Activated CD4-positive, alpha-beta T cell treated with anti-CD3 and anti-CD28 coated beads, Interleukin-2, Interleukin-6, amounts not matched to agents 100 ng/mL and 50 ng/mL, durations not matched to agents 16 hours and 8 hours (primary cell): ENCODE measurements around the gene NHERF2.
"Not testable (repeated sequence)": the region's sequence is repeated elsewhere in the genome, so short reads cannot be mapped to it uniquely, and the experiment has no call there.

ENCODE experiments used
- DNase-seq: peaks from one replicate; pipeline ENCODE4 v3.0.0-alpha.2; 2020

NHERF2 gene

GRCh38 chr16:2028620-2029220 is 2.0 kb downstream of the NHERF2 start:
- DNase-seq: no peak

- DNase-seq: no peak
Measured at GRCh38 chr16:2029350-2029749, 2.6 kb downstream of the NHERF2 start.

GRCh38 chr16:2030036-2030435 is 3.3 kb downstream of the NHERF2 start:
- no peak for DNase-seq

- DNase-seq: no peak
Measured at GRCh38 chr16:2031081-2031577, 4.4 kb downstream of the NHERF2 start.

- no peak for DNase-seq
Measured at GRCh38 chr16:2032285-2033056, 5.8 kb downstream of the NHERF2 start.

- no peak for DNase-seq
Measured at GRCh38 chr16:2033057-2033908, 6.6 kb downstream of the NHERF2 start.

- DNase-seq: not testable (repeated sequence)
Measured at GRCh38 chr16:2033909-2034695, 7.4 kb downstream of the NHERF2 start.

- no peak for DNase-seq
Measured at GRCh38 chr16:2034696-2035430, 8.2 kb downstream of the NHERF2 start.

- no peak for DNase-seq
Measured at GRCh38 chr16:2035431-2036199, 8.9 kb downstream of the NHERF2 start.

GRCh38 chr16:2036200-2036966 is 9.7 kb downstream of the NHERF2 start:
- DNase-seq: no peak

GRCh38 chr16:2037115-2037514 is 10.4 kb downstream of the NHERF2 start:
- DNase-seq: no peak

GRCh38 chr16:2037647-2038381 is 11.1 kb downstream of the NHERF2 start:
- no peak for DNase-seq

GRCh38 chr16:2038382-2039231 is 11.9 kb downstream of the NHERF2 start:
- DNase-seq: no peak

GRCh38 chr16:2039274-2040031 is 12.8 kb downstream of the NHERF2 start:
- no peak for DNase-seq

GRCh38 chr16:2040041-2040786 is 13.5 kb downstream of the NHERF2 start:
- no peak for DNase-seq

GRCh38 chr16:2040787-2041522 is 14.3 kb downstream of the NHERF2 start:
- no peak for DNase-seq
